GM20431 (cell line): ENCODE measurements around the gene USP24.

Experiments used
- in situ Hi-C: fragments of 300-500 bp; cut with MseI, MboI; formaldehyde crosslinking; loops from one replicate; pipeline ENCODE4 v1.15.0; 2020; ENCODE audit warnings: low sequenced_read_pairs; ENCODE audit not compliant: unreplicated experiment

Gene USP24

GRCh38 chr1:55081188-55081904, 133.8 kb downstream of the USP24 start:
- in situ Hi-C loops, result no loop called here

- in situ Hi-C loops, result no loop called here
Observed at GRCh38 chr1:55079651-55080050, 135.5 kb downstream of the USP24 start.

GRCh38 chr1:55078470-55078869, 136.7 kb downstream of the USP24 start:
- in situ Hi-C loops, result no loop called here

GRCh38 chr1:55076356-55076755, 138.8 kb downstream of the USP24 start:
- in situ Hi-C loops, result no loop called here

GRCh38 chr1:55074455-55074854, 140.7 kb downstream of the USP24 start:
- in situ Hi-C loops, result no loop called here

- in situ Hi-C loops, result no loop called here
Observed at GRCh38 chr1:55073187-55073916, 141.8 kb downstream of the USP24 start.

GRCh38 chr1:55071477-55071876, 143.7 kb downstream of the USP24 start:
- in situ Hi-C loops, result no loop called here

GRCh38 chr1:55070293-55071164, 144.6 kb downstream of the USP24 start:
- in situ Hi-C loops, result no loop called here

- in situ Hi-C loops, result no loop called here
Observed at GRCh38 chr1:55069280-55069679, 145.9 kb downstream of the USP24 start.

- in situ Hi-C loops, result no loop called here
Observed at GRCh38 chr1:55068638-55069037, 146.5 kb downstream of the USP24 start.

- in situ Hi-C loops, result no loop called here
Observed at GRCh38 chr1:55067914-55068313, 147.2 kb downstream of the USP24 start.

- in situ Hi-C loops, result no loop called here
Observed at GRCh38 chr1:55067022-55067778, 148.0 kb downstream of the USP24 start.

- in situ Hi-C loops, result no loop called here
Observed at GRCh38 chr1:55065648-55066047, 149.5 kb downstream of the USP24 start.

- in situ Hi-C loops, result no loop called here
Observed at GRCh38 chr1:55064861-55065263, 150.3 kb downstream of the USP24 start.

GRCh38 chr1:55064071-55064581, 151.0 kb downstream of the USP24 start:
- in situ Hi-C loops, result no loop called here

GRCh38 chr1:55063577-55063942, 151.6 kb downstream of the USP24 start:
- in situ Hi-C loops, result no loop called here

- in situ Hi-C loops, result no loop called here
Observed at GRCh38 chr1:55062801-55063576, 152.2 kb downstream of the USP24 start.

- in situ Hi-C loops, result no loop called here
Observed at GRCh38 chr1:55061706-55062321, 153.3 kb downstream of the USP24 start.
